ENCODE results near the gene RNF111.
"Not testable (repeated sequence)": the region's sequence is repeated elsewhere in the genome, so short reads cannot be mapped to it uniquely, and the experiment has no call there.

RNF111 gene

GRCh38 chr15:59052915-59053407 is 65.5 kb downstream of the RNF111 start:
- DNase-seq (ENCODE audit: insufficient read length, low spot score), result no peak
- FAIRE-seq, result no peak

GRCh38 chr15:59053482-59053881 is 66.0 kb downstream of the RNF111 start:
- no peak for DNase-seq (ENCODE audit: insufficient read length, low spot score)
- no peak for FAIRE-seq

- no peak for DNase-seq (ENCODE audit: insufficient read length, low spot score)
Measured at GRCh38 chr15:59059076-59059597, 71.7 kb downstream of the RNF111 start.

GRCh38 chr15:59060348-59060747 is 72.9 kb downstream of the RNF111 start:
- FAIRE-seq, result no peak

More at GRCh38 chr15:59059076-59059597, 71.7 kb downstream of the RNF111 start:
- no peak for FAIRE-seq

GRCh38 chr15:59063042-59063441 is 75.6 kb downstream of the RNF111 start:
- FAIRE-seq, result no peak
- DNase-seq (ENCODE audit: insufficient read length, low spot score), result no peak

More at GRCh38 chr15:59060348-59060747, 72.9 kb downstream of the RNF111 start:
- no peak for DNase-seq (ENCODE audit: insufficient read length, low spot score)

GRCh38 chr15:59069430-59069829 is 82.0 kb downstream of the RNF111 start:
- DNase-seq (ENCODE audit: insufficient read length, low spot score) (no peak), FAIRE-seq (no peak)

- no peak for FAIRE-seq
- DNase-seq (ENCODE audit: insufficient read length, low spot score), result no peak
Measured at GRCh38 chr15:59074607-59075006, 87.1 kb downstream of the RNF111 start.

GRCh38 chr15:59087731-59088130 is 100.3 kb downstream of the RNF111 start:
- DNase-seq (ENCODE audit: insufficient read length, low spot score) (no peak), FAIRE-seq (no peak)

GRCh38 chr15:59094077-59094476 is 106.6 kb downstream of the RNF111 start:
- no peak for FAIRE-seq
- DNase-seq (ENCODE audit: insufficient read length, low spot score), result no peak

GRCh38 chr15:59096429-59096828 is 109.0 kb downstream of the RNF111 start:
- no peak for FAIRE-seq
- no peak for DNase-seq (ENCODE audit: insufficient read length, low spot score)

GRCh38 chr15:59099162-59099685 is 111.8 kb downstream of the RNF111 start:
- FAIRE-seq, result no peak
- no peak for DNase-seq (ENCODE audit: insufficient read length, low spot score)

- DNase-seq (ENCODE audit: insufficient read length, low spot score), result no peak
- FAIRE-seq, result no peak
Measured at GRCh38 chr15:59104602-59104911, 117.1 kb downstream of the RNF111 start.

GRCh38 chr15:59104912-59105732 is 117.7 kb downstream of the RNF111 start, which contains the start of gene CCNB2:
TSS of gene CCNB2 (plus strand) at chr15:59105146. CDS start at chr15:59105269, 123 bp downstream.
- peak; percentile 96 for DNase-seq (ENCODE audit: insufficient read length, low spot score)
- FAIRE-seq, result peak; percentile 74

GRCh38 chr15:59105854-59106253 is 118.4 kb downstream of the RNF111 start:
- FAIRE-seq, result no peak
- no peak for DNase-seq (ENCODE audit: insufficient read length, low spot score)

- no peak for DNase-seq (ENCODE audit: insufficient read length, low spot score)
- no peak for FAIRE-seq
Measured at GRCh38 chr15:59111251-59111650, 123.8 kb downstream of the RNF111 start.

- FAIRE-seq, result no peak
- DNase-seq (ENCODE audit: insufficient read length, low spot score), result no peak
Measured at GRCh38 chr15:59115047-59115446, 127.6 kb downstream of the RNF111 start.

GRCh38 chr15:59116141-59116540 is 128.7 kb downstream of the RNF111 start:
- DNase-seq (ENCODE audit: insufficient read length, low spot score) (no peak), FAIRE-seq (no peak)

GRCh38 chr15:59116771-59117170 is 129.3 kb downstream of the RNF111 start:
- DNase-seq (ENCODE audit: insufficient read length, low spot score), result no peak
- FAIRE-seq, result no peak

- DNase-seq (ENCODE audit: insufficient read length, low spot score), result no peak
- FAIRE-seq, result no peak
Measured at GRCh38 chr15:59119625-59120024, 132.2 kb downstream of the RNF111 start.

GRCh38 chr15:59120937-59121336 is 133.5 kb downstream of the RNF111 start:
- FAIRE-seq (no peak), DNase-seq (ENCODE audit: insufficient read length, low spot score) (no peak)

GRCh38 chr15:59124261-59124660 is 136.8 kb downstream of the RNF111 start:
- DNase-seq (ENCODE audit: insufficient read length, low spot score), result no peak

GRCh38 chr15:59125683-59126082 is 138.2 kb downstream of the RNF111 start:
- not testable (repeated sequence) for FAIRE-seq; DNase-seq (ENCODE audit: insufficient read length, low spot score)

More at GRCh38 chr15:59124261-59124660, 136.8 kb downstream of the RNF111 start:
- FAIRE-seq, result no peak
